ENCODE results near the gene LRRC4B.

DNA sequence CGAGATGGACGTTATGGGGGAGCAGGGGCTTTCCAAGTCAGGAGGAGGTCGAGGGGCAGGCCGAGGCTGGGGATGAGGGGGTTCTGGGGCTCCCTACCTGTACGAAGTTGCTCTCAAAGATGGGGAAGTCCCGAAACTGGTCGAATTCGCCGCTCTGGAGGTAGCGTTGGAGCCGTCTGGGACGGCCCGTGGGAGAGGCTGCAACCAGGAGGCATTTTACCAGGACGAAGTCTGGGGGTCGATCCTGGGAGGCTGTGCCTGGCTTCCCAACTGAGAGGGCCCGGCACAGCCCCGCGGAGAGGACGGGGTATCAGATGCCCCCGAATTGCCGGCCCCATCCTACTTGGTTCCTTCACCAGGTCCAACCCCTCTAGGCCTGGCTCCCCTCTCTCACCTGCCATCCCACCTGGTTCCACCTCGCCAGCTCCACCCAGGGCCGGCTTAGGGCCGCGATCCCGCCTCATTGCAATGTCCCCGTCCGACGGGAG, 92.5 kb downstream of the LRRC4B start:
- TF ChIP-seq, protein P1, sequence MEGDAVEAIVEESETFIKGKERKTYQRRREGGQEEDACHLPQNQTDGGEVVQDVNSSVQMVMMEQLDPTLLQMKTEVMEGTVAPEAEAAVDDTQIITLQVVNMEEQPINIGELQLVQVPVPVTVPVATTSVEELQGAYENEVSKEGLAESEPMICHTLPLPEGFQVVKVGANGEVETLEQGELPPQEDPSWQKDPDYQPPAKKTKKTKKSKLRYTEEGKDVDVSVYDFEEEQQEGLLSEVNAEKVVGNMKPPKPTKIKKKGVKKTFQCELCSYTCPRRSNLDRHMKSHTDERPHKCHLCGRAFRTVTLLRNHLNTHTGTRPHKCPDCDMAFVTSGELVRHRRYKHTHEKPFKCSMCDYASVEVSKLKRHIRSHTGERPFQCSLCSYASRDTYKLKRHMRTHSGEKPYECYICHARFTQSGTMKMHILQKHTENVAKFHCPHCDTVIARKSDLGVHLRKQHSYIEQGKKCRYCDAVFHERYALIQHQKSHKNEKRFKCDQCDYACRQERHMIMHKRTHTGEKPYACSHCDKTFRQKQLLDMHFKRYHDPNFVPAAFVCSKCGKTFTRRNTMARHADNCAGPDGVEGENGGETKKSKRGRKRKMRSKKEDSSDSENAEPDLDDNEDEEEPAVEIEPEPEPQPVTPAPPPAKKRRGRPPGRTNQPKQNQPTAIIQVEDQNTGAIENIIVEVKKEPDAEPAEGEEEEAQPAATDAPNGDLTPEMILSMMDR (IDR thresholded peaks at IDR 0.05 in 4 of 5, conservative IDR thresholded peaks at IDR 0.05 in 1 of 5): no peak
- TF ChIP-seq POLR2A (IDR thresholded peaks at IDR 0.05): no peak

All from gastrocnemius medialis (tissue), 4 donors.